GM12892 (cell line): ENCODE data around the gene FAH.

ENCODE experiments used
- DNase-seq: peaks from one replicate; pipeline ENCODE4 v3.0.0; 2011; ENCODE audit not compliant: insufficient read length
- FAIRE-seq: peaks from 2 replicates; lab custom pipeline; 2011; peaks lifted over from hg19 to GRCh38; lab: Jason Lieb, UNC
- POLR2A ChIP-seq: IDR thresholded peaks from 2 replicates; pipeline ENCODE4 v1.6.1; 2011; ENCODE audit warnings: low read depth, low read length, control low read depth
- POLR2AphosphoS5 ChIP-seq: IDR thresholded peaks from 2 replicates; pipeline ENCODE4 v1.6.1; 2011; ENCODE audit warnings: low read depth, low read length, control low read depth
- TAF1 ChIP-seq: IDR thresholded peaks from 2 replicates; pipeline ENCODE4 v1.6.1; 2011; ENCODE audit warnings: low read depth, mild to moderate bottlenecking, control low read depth, low read length, borderline replicate concordance

FAH gene

GRCh38 chr15:80184554-80184953, 31.8 kb downstream of the FAH start:
- TF ChIP-seq POLR2A (no peak), POLR2AphosphoS5 (no peak), TAF1 (no peak)
- no peak for FAIRE-seq

GRCh38 chr15:80185152-80185551, 32.4 kb downstream of the FAH start:
- no peak for DNase-seq
- TF ChIP-seq POLR2A (no peak), TAF1 (no peak), POLR2AphosphoS5 (no peak)
- no peak for FAIRE-seq

More at GRCh38 chr15:80184554-80184953, 31.8 kb downstream of the FAH start:
- DNase-seq = no peak

- FAIRE-seq (no peak), DNase-seq (no peak)
- TF ChIP-seq POLR2AphosphoS5 = no peak
- no peak for TF ChIP-seq TAF1
- TF ChIP-seq POLR2A = no peak
Measured at GRCh38 chr15:80186066-80186465, 33.3 kb downstream of the FAH start.

- DNase-seq = no peak
- TF ChIP-seq TAF1 (no peak), POLR2AphosphoS5 (no peak), POLR2A (no peak)
- FAIRE-seq = no peak
Measured at GRCh38 chr15:80186597-80186996, 33.8 kb downstream of the FAH start.

GRCh38 chr15:80188251-80188650, 35.5 kb downstream of the FAH start:
- no peak for TF ChIP-seq TAF1
- TF ChIP-seq POLR2AphosphoS5 = no peak
- DNase-seq (no peak), FAIRE-seq (no peak)

- no peak for DNase-seq
- TF ChIP-seq POLR2AphosphoS5 (no peak), TAF1 (no peak), POLR2A (no peak)
- no peak for FAIRE-seq
Measured at GRCh38 chr15:80191198-80191597, 38.4 kb downstream of the FAH start.

GRCh38 chr15:80191897-80192595, 39.2 kb downstream of the FAH start:
- FAIRE-seq (no peak), DNase-seq (no peak)
- TF ChIP-seq POLR2AphosphoS5 = no peak
- no peak for TF ChIP-seq POLR2A
- no peak for TF ChIP-seq TAF1

- TF ChIP-seq TAF1 = no peak
- no peak for TF ChIP-seq POLR2AphosphoS5
- TF ChIP-seq POLR2A = no peak
- no peak for FAIRE-seq
- no peak for DNase-seq
Measured at GRCh38 chr15:80194186-80194585, 41.4 kb downstream of the FAH start.

- FAIRE-seq (no peak), DNase-seq (no peak)
- no peak for TF ChIP-seq POLR2AphosphoS5
- no peak for TF ChIP-seq TAF1
- TF ChIP-seq POLR2A = no peak
Measured at GRCh38 chr15:80194914-80195313, 42.1 kb downstream of the FAH start.

- FAIRE-seq (no peak), DNase-seq (no peak)
- TF ChIP-seq TAF1 = no peak
- TF ChIP-seq POLR2AphosphoS5 = no peak
Measured at GRCh38 chr15:80199366-80199765, 46.6 kb downstream of the FAH start.

- DNase-seq (no peak), FAIRE-seq (no peak)
- TF ChIP-seq POLR2A (no peak), TAF1 (no peak), POLR2AphosphoS5 (no peak)
Measured at GRCh38 chr15:80199869-80200268, 47.1 kb downstream of the FAH start.

GRCh38 chr15:80201256-80202015, 48.6 kb downstream of the FAH start:
- no peak for FAIRE-seq
- no peak for DNase-seq
- no peak for TF ChIP-seq TAF1

- FAIRE-seq = no peak
- DNase-seq = no peak
- TF ChIP-seq POLR2AphosphoS5 (no peak), TAF1 (no peak), POLR2A (no peak)
Measured at GRCh38 chr15:80202016-80202315, 49.2 kb downstream of the FAH start.
